HL-60/S4 treated with phorbol 12-myristate 13-acetate at 8.2 ng/mL for 4 days and 3 days (cell line): ENCODE results near the gene CHST5.
"Not testable (repeated sequence)": the region's sequence is repeated elsewhere in the genome, so short reads cannot be mapped to it uniquely, and the experiment has no call there.

ENCODE experiments used
- in situ Hi-C: fragments of 300-500 bp; cut with MboI; formaldehyde crosslinking; loops from 2 replicates; pipeline ENCODE4 v1.15.0; 2022; ENCODE audit warnings: low sequenced_read_pairs

Gene CHST5

DNA sequence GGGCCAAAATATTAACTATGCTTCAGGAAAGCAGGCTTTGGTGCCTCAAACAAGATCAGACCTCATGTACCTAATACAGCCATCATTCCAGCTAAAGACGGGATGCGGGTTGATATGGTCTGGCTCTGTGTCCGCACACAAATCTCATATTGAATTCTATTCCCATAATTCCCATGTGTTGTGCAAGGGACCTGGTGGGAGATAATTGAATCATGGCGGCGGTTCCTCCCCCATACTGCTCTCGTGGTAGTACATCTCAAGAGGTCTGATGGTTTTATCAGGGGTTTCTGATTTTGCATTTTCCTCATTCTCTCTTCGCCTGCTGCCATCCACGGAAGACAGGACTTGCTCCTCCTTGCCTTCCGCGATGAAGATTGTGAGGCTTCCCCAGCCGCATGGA, 21.6 kb downstream of the CHST5 start:
- in situ Hi-C loops: no loop called here

- in situ Hi-C loops: no loop called here
Observed at GRCh38 chr16:75506574-75506973, 29.3 kb downstream of the CHST5 start.

- in situ Hi-C loops: no loop called here
Observed at GRCh38 chr16:75506107-75506506, 29.8 kb downstream of the CHST5 start.

DNA sequence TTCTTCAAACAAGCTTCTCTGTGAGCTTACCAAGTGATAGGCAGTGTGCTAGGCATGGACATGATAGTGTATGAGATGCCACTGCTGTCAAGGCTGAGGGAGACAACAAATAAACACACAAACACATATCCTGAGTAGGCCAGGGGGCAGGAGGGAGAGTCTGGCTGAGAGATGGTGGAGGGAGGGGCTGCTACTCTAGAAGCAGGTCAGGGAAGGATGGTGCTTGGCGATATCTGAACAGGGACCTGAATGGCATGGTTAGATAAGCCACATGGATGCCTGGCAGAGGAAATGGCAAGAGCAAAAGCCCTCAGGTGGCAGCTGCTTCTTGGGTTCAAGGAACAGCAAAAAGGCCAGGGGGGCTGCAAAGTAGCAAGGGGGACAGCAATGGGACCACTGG, 32.1 kb downstream of the CHST5 start:
- in situ Hi-C loops: no loop called here

DNA sequence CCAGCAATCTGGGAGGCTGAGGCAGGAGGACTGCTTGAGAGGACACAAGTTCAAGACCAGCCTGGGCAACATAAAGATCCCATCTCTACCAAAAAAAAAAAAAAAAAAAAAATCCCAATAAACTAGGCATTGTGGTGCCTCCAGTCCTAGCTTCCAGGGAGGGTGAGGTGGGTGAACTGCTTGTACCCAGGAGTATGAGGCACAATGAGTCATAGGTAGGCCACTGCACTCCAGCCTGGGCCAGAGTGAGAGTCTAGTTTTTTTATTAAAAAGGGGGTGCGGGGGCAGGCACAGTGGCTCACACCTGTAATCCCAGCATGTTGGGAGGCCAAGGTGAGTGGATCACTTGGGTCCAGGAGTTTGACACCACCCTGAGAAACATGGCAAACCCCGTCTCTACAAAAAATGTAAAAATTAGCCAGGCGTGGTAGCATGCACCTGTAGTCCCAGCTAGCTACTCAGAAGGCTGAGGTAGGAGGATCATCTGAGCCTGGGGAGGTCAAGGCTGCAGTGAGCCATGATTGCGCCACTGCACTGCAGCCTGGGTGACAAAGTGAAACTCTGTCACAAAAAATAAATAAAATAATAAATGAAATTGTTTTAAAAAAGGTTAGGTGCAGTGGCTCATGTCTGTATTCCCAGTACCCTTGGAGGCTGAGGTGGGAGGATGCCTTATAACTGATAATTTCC, 32.8 kb downstream of the CHST5 start:
- in situ Hi-C loops: no loop called here

GRCh38 chr16:75501820-75502219, 34.1 kb downstream of the CHST5 start:
- in situ Hi-C loops: not testable (repeated sequence)

GRCh38 chr16:75501359-75501758, 34.5 kb downstream of the CHST5 start:
- in situ Hi-C loops: no loop called here

- in situ Hi-C loops: loop anchor here (25.0 kb wide), 1 partner anchor 264 kb away; no protein-coding TSS in a partner anchor
Observed at GRCh38 chr16:75498605-75499322, 37.1 kb downstream of the CHST5 start.

DNA sequence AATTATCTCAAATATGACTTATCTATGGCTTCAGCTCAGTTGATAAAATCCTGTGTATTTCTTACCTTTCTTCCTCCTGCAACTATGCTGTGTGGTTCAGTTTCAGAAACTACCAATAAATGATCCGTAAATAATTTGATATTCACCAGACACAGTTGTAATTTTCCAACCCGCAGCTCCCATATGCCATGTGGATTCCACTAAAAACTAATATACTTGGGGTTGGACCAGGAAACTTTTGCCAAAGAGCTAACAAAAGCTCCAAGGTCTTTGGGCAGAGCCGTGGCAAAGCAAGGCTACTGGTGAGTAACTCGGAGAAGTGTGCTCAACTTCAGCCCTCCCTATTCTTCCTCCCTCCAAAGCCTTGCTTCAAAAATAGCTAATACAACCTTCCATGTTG, 38.4 kb downstream of the CHST5 start:
- in situ Hi-C loops: loop anchor here (25.0 kb wide), 1 partner anchor 265 kb away; no protein-coding TSS in a partner anchor

DNA sequence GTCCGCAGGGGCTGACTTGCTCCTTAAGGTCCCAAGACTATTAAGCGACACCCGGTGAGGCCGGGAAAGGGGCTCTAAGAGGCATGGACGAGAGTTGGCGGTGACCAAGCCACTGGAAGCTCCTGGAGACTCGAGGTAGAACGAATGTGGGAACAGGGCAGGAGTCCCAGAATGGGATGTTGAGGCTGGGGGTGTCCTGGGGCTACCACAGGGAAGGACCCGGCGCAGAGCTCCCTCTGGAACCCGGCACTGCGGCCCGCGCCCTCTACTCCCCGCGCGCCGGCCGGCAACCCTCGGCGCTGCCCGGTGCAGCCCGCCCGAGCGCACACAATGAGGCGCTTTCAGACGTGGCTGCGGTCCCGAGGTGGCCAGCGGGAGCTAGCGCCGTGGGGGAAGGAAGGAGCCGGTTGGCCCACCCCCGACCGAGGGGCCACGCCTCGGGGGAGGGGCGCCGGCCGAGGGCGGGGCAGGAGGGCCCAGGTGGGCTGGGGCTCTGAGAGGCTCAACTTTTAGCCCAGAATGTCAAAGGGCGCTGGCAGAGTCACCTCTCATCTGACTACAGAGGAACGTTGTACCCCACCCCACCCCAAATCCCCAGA, 40.7 kb downstream of the CHST5 start, which contains the start of gene CHST6:
CHST6 (minus strand) TSS at position 366 of the 599 bp plus-strand sequence. CDS start 15,613 bp downstream, outside the sequence.
- in situ Hi-C loops: loop anchor here (25.0 kb wide), 1 partner anchor 267 kb away; no protein-coding TSS in a partner anchor

- in situ Hi-C loops: loop anchor here (25.0 kb wide), 1 partner anchor 268 kb away; no protein-coding TSS in a partner anchor
Observed at GRCh38 chr16:75494661-75495075, 41.2 kb downstream of the CHST5 start.

GRCh38 chr16:75494184-75494583, 41.7 kb downstream of the CHST5 start:
- in situ Hi-C loops: loop anchor here (25.0 kb wide), 1 partner anchor 268 kb away; no protein-coding TSS in a partner anchor

DNA sequence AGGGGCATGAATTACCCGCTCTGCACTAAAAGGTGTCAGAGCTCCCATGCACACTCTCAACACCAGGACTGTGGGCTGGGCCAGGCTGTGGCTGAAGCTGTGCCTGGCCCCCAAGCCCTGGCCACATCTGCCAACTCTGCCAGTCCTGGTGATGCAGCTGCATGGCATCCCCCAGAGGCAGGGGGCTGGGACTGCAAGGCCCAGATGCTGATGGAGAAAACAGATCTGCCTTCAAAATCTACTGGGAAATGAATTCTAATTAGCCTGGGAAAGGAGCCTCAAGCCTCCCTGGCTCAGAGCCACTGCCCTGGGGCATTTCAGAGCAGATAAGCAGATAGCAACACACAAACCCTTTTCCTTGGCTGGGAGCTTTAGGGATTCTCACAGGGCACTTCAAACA, 44.0 kb downstream of the CHST5 start:
- in situ Hi-C loops: loop anchor here (25.0 kb wide), 1 partner anchor 270 kb away; no protein-coding TSS in a partner anchor

- in situ Hi-C loops: loop anchor here (25.0 kb wide), 1 partner anchor 274 kb away; no protein-coding TSS in a partner anchor
Observed at GRCh38 chr16:75488322-75488721, 47.6 kb downstream of the CHST5 start.

GRCh38 chr16:75486676-75487313, 49.1 kb downstream of the CHST5 start:
- in situ Hi-C loops: loop anchor here (25.0 kb wide), 1 partner anchor 276 kb away; no protein-coding TSS in a partner anchor

GRCh38 chr16:75486014-75486675, 49.8 kb downstream of the CHST5 start:
- in situ Hi-C loops: loop anchor here (25.0 kb wide), 1 partner anchor 276 kb away; no protein-coding TSS in a partner anchor

DNA sequence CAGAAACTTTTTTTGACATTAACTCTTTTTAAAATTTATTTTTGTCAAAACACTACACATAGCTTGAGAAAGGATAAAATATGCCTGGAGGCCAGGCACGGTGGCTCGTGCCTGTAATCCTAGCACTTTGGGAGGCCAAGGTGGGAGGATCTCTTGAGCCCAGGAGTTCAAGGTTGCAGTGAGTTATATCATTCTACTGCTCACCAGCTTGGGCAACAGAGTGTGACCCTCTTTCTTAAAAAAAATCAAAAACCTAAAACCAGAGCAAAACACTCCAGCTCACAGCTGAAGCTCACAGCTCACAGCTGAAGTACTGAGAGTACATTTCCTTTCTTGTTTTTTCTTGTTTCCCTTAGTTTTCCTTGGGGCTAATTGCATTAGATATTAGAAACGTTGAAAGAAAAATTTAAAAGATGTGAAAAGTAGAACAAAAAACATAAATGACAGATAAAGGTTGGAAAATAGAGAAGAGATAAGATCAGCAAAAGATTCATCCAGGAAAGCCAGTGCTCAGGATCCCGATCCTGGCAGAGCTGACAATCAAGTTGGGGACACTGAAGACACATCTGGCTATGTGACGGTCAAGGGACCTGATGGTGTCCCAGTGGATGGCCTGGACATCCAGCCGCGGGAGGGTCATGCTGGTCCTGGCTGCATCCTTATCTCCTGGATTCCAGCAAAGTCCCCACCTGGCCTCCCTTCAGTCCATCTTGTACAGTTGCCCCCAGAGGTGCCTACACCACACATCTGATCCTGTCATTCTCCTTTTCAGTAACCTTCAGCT, 50.5 kb downstream of the CHST5 start:
- in situ Hi-C loops: loop anchor here (25.0 kb wide), 1 partner anchor 277 kb away; no protein-coding TSS in a partner anchor

GRCh38 chr16:75483222-75483621, 52.7 kb downstream of the CHST5 start:
- in situ Hi-C loops: loop anchor here (25.0 kb wide), 1 partner anchor 279 kb away; no protein-coding TSS in a partner anchor
